H1 (cell line): ENCODE results near the gene ZC3H12C. TPM values are rescaled to one million over a fixed set of nuclear protein-coding genes. Genes with fewer than 3 reads are reported as not detected.

Experiments
- CTCF ChIA-PET: fragments of 300-600 bp; sonication (Branson Sonifier 250); formaldehyde crosslinking; loops from one replicate; lab custom pipeline; 2021; ENCODE audit not compliant: partially characterized antibody; lab: Charles Lee
- POLR2A ChIA-PET: fragments of 300-600 bp; sonication (Branson Sonifier 250); formaldehyde crosslinking; loops from one replicate; lab custom pipeline; 2021; ENCODE audit warnings: inconsistent platforms; ENCODE audit not compliant: partially characterized antibody; lab: Charles Lee
- DNase-seq, 2 experiments: peaks; one replicate each; pipeline versions ENCODE4 v3.0.0 to v3.0.0-alpha.2; 2010 to 2022; ENCODE audit warnings: low spot score in 2 of 2, low read depth in 1 of 2, mixed read lengths in 1 of 2
- FAIRE-seq: peaks from 2 replicates; lab custom pipeline; 2011; peaks lifted over from hg19 to GRCh38; lab: Jason Lieb, UNC
- H2AFZ ChIP-seq: 2 replicates; pipeline ENCODE4 v1.8.1; 2012; ENCODE audit warnings: low read length, inconsistent platforms
- H2AK5ac ChIP-seq: 2 replicates; pipeline ENCODE4 v1.6.1; 2013; ENCODE audit warnings: low read depth, low read length
- H2BK120ac ChIP-seq: replicated peaks from 2 replicates; pipeline ENCODE3; 2013; ENCODE audit warnings: low read depth, low read length, inconsistent platforms
- H2BK12ac ChIP-seq: 2 replicates; pipeline ENCODE4 v1.6.1; 2013; ENCODE audit warnings: low read depth, low read length
- H2BK15ac ChIP-seq: 2 replicates; pipeline ENCODE4 v1.6.1; 2013; ENCODE audit warnings: low read length
- H2BK20ac ChIP-seq: 2 replicates; pipeline ENCODE4 v1.6.1; 2013; ENCODE audit warnings: low read length
- H2BK5ac ChIP-seq: 2 replicates; pipeline ENCODE4 v1.6.1; 2013; ENCODE audit warnings: low read depth, low read length
- H3K14ac ChIP-seq: 2 replicates; pipeline ENCODE4 v1.6.1; 2013; ENCODE audit warnings: inconsistent platforms; ENCODE audit not compliant: insufficient read length
- H3K18ac ChIP-seq: 2 replicates; pipeline ENCODE4 v1.6.1; 2013; ENCODE audit warnings: low read length; ENCODE audit errors: extremely low read depth
- H3K23ac ChIP-seq: 2 replicates; pipeline ENCODE4 v1.6.1; 2013; ENCODE audit warnings: inconsistent platforms; ENCODE audit not compliant: insufficient read length
- H3K23me2 ChIP-seq: 2 replicates; pipeline ENCODE4 v1.6.1; 2013; ENCODE audit warnings: low read depth, low read length
- H3K27ac ChIP-seq: 2 replicates; pipeline ENCODE4 v1.6.1; 2011; ENCODE audit warnings: low read depth, low read length, inconsistent platforms
- H3K27me3 ChIP-seq, 4 experiments: replicated peaks in 1 of 4; 1 replicate in 1 of 4; 2 replicates in 3 of 4; pipeline versions ENCODE4 v1.6.1 to v1.8.1; 2011 to 2013; ENCODE audit warnings: low read length in 3 of 4, mild to moderate bottlenecking in 3 of 4, inconsistent platforms in 2 of 4, mixed read lengths in 2 of 4, moderate library complexity in 1 of 4; ENCODE audit not compliant: control insufficient read depth in 3 of 4, insufficient read depth in 3 of 4; ENCODE audit errors: extremely low read depth in 1 of 4
- H3K36me3 ChIP-seq, 4 experiments: 2 replicates each; pipeline versions ENCODE4 v1.6.1 to v1.8.1; 2011 to 2013; ENCODE audit warnings: mild to moderate bottlenecking in 4 of 4, low read length in 3 of 4, moderate library complexity in 2 of 4, control low read depth in 1 of 4, inconsistent platforms in 1 of 4; ENCODE audit not compliant: insufficient read depth in 4 of 4, control insufficient read depth in 2 of 4
- H3K4ac ChIP-seq: replicated peaks from 2 replicates; pipeline ENCODE3; 2013; ENCODE audit warnings: low read length, low read depth, mixed read lengths, inconsistent platforms; ENCODE audit not compliant: insufficient read length
- H3K4me1 ChIP-seq, 4 experiments: replicated peaks in 1 of 4; 1 replicate in 1 of 4; 2 replicates in 3 of 4; pipeline versions ENCODE4 v1.6.1 to v1.8.1; 2011 to 2013; ENCODE audit warnings: low read length in 3 of 4, inconsistent platforms in 2 of 4, mixed read lengths in 1 of 4; ENCODE audit not compliant: insufficient read depth in 4 of 4, control insufficient read depth in 3 of 4
- H3K4me2 ChIP-seq, 2 experiments: 2 replicates each; pipeline versions ENCODE4 v1.6.1 to v1.8.1; 2011 to 2013; ENCODE audit warnings: low read depth in 2 of 2, low read length in 2 of 2, control low read depth in 1 of 2, inconsistent platforms in 1 of 2, mild to moderate bottlenecking in 1 of 2; ENCODE audit not compliant: insufficient read depth in 1 of 2
- H3K4me3 ChIP-seq, 4 experiments: fragments of 200-600, 300-600 bp in 1 of 4; sonication (generic), shearing (Covaris generic), sonication (Bioruptor Twin) in 1 of 4; 2 replicates each; pipeline versions ENCODE4 v1.5.1 to v1.8.1; 2011 to 2016; ENCODE audit warnings: low read length in 4 of 4, low read depth in 3 of 4, control low read depth in 2 of 4, inconsistent platforms in 2 of 4, mild to moderate bottlenecking in 2 of 4, mixed read lengths in 1 of 4, moderate library complexity in 1 of 4; ENCODE audit not compliant: insufficient read depth in 2 of 4; ENCODE audit errors: extremely low read depth in 1 of 4
- H3K56ac ChIP-seq: replicated peaks from 2 replicates; pipeline ENCODE3; 2013; ENCODE audit warnings: low read depth, mild to moderate bottlenecking, mixed read lengths, low read length, inconsistent platforms; ENCODE audit not compliant: insufficient read length
- H3K79me1 ChIP-seq: 2 replicates; pipeline ENCODE4 v1.6.1; 2013; ENCODE audit warnings: low read depth, low read length, control low read depth
- H3K79me2 ChIP-seq, 2 experiments: 2 replicates each; pipeline versions ENCODE4 v1.6.1 to v1.8.1; 2012 to 2013; ENCODE audit warnings: low read length in 2 of 2, mild to moderate bottlenecking in 2 of 2, inconsistent platforms in 1 of 2; ENCODE audit not compliant: insufficient read depth in 2 of 2, control insufficient read depth in 1 of 2
- H3K9ac ChIP-seq, 4 experiments: replicated peaks in 1 of 4; 1 replicate in 1 of 4; 2 replicates in 3 of 4; pipeline versions ENCODE4 v1.6.1 to v1.8.1; 2011 to 2013; ENCODE audit warnings: low read depth in 3 of 4, low read length in 3 of 4, control low read depth in 2 of 4, mild to moderate bottlenecking in 2 of 4, moderate library complexity in 2 of 4, inconsistent platforms in 1 of 4; ENCODE audit errors: extremely low read depth in 1 of 4
- H3K9me3 ChIP-seq, 2 experiments: 2 replicates each; pipeline versions ENCODE4 v1.6.1 to v1.8.1; 2012 to 2013; ENCODE audit warnings: mild to moderate bottlenecking in 2 of 2, moderate library complexity in 2 of 2, control low read depth in 1 of 2, inconsistent platforms in 1 of 2, low read depth in 1 of 2, low read length in 1 of 2, mixed read lengths in 1 of 2; ENCODE audit not compliant: insufficient read depth in 2 of 2
- H4K20me1 ChIP-seq, 2 experiments: replicated peaks in 1 of 2; 2 replicates each; pipeline versions ENCODE3 to v1.8.1; 2011 to 2013; ENCODE audit warnings: inconsistent platforms in 2 of 2, low read length in 2 of 2, mild to moderate bottlenecking in 1 of 2; ENCODE audit not compliant: insufficient read depth in 2 of 2, control insufficient read depth in 1 of 2
- H4K5ac ChIP-seq: 2 replicates; pipeline ENCODE4 v1.6.1; 2013; ENCODE audit warnings: low read length, low read depth, mixed read lengths, inconsistent platforms; ENCODE audit not compliant: insufficient read length
- H4K8ac ChIP-seq: 2 replicates; pipeline ENCODE4 v1.8.0; 2013; ENCODE audit warnings: mild to moderate bottlenecking, moderate library complexity, low read length, inconsistent platforms; ENCODE audit not compliant: insufficient read depth; ENCODE audit errors: extremely low read depth
- H4K91ac ChIP-seq: replicated peaks from 2 replicates; pipeline ENCODE3; 2013; ENCODE audit warnings: low read length, mixed read lengths, inconsistent platforms; ENCODE audit not compliant: insufficient read length
- WGBS, 2 experiments: shearing (Covaris generic) in 1 of 2; methylation state at CpG; one replicate each; pipeline versions ENCODE4 v1.1.6 to v1.1.7; 2013 to 2015; ENCODE audit warnings: low lambda C conversion rate in 2 of 2, mixed read lengths in 2 of 2, inconsistent platforms in 1 of 2, low coverage in 1 of 2, missing lambda C conversion rate in 1 of 2; ENCODE audit not compliant: insufficient replicate concordance in 2 of 2, insufficient coverage in 1 of 2, insufficient read length in 1 of 2; ENCODE audit errors: extremely low coverage in 1 of 2, missing lambda C conversion rate in 1 of 2; 5-methylcytosine and 5-hydroxymethylcytosine counted together
- polyA plus RNA-seq, 7 experiments: library from polyadenylated mRNA; depleted of rRNA in 3 of 7; stranded (reverse) in 5 of 7; unstranded in 2 of 7; fragments of >200 nt in 5 of 7; fragments of 200-250 nt in 2 of 7; gene quantifications; 1 replicate in 5 of 7; 2 replicates in 1 of 7; 4 replicates in 1 of 7; pipeline versions ENCODE4 v1.2.1 to v1.2.3, GENCODE V29; 2011 to 2013; ENCODE audit warnings: missing spikeins in 2 of 7, mixed read lengths in 2 of 7
- total RNA-seq: library from RNA; stranded (reverse); fragmentation: NEBNext Ultra II Directional; extraction: Animal tissue kit (Norgen Biotek cat#: 25700); gene quantifications from 2 replicates; pipeline ENCODE4 v1.2.1, GENCODE V29; 2021

Gene ZC3H12C
- total and polyA plus RNA-seq, 2 of the 8 experiments (the other 6 are each of a cell fraction or from before 2014, with no cell fraction given) = 2.0 to 2.7 TPM

DNA sequence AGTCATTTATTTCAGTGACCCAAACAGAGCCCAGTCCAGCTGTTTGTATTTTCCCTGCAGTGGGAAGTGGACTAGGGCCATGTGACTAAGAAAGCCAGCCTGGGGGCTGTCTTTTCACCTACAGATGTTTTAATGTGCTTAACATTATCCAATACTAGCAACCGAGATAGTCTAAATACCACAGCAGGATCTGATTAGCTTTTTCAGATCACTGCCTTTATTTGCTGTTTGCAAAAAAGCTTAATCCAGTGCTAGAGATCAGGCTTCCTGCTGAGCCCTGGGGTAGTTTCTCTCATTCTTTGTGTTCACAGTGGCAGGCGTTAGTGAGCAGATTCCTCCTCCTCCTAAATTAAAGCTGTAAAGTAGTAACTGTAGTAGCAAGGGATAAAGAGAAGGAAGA is 35.0 kb downstream of the ZC3H12C start:
- no peak overlapping the region for H2BK120ac ChIP-seq
- H3K79me2 ChIP-seq = 0 out of 4 replicates have a peak, but pooled peaks cover 0 to 2% of the 10 kb centered on the region in 2 experiments
- no peak overlapping the region; a peak in 1 of 8 replicates for H3K4me3 ChIP-seq
- H2BK20ac ChIP-seq = no peak overlapping the region
- H4K91ac ChIP-seq = no peak overlapping the region
- CTCF ChIA-PET = interaction anchor here (0.6 to 1.4 kb wide), 6 partner anchors 24 to 1177 kb away, joined by 3 to 4 read pairs (median 3); partner anchors contain the start of gene ZC3H12C
- H3K4me1 ChIP-seq = peaks cover 0 to 13% (median 6%) of the 10 kb centered on the region in 4 experiments; a peak in 4 of 7 replicates
- H3K9me3 ChIP-seq = no peaks in the 10 kb centered on the region
- no peak overlapping the region for H4K5ac ChIP-seq
- POLR2A ChIA-PET = no interaction called here
- H3K4me2 ChIP-seq = peak overlapping the region in 1 of 2 experiments; percentile 8; a peak in 1 of 4 replicates
- H4K20me1 ChIP-seq = no peaks in the 10 kb centered on the region
- H3K36me3 ChIP-seq = no peaks in the 10 kb centered on the region
- H3K56ac ChIP-seq = no peak overlapping the region
- H3K23ac ChIP-seq = no peak overlapping the region
- H2BK5ac ChIP-seq = no peak overlapping the region
- no peaks in the 10 kb centered on the region for H3K79me1 ChIP-seq
- no peaks in the 10 kb centered on the region for H3K23me2 ChIP-seq
- peak in 1 of 2 experiments; percentile 19 for DNase-seq
- no peak overlapping the region for H4K8ac ChIP-seq
- 14% methylated on average over 2 of the region's 2 CpGs; no CpG with 5 or more reads in 1 of the 2 experiments for WGBS, 2 experiments
- peak; percentile 95 for FAIRE-seq
- no peak overlapping the region for H2BK15ac ChIP-seq
- H3K27ac ChIP-seq = no peak overlapping the region
- H3K27me3 ChIP-seq = no peaks in the 10 kb centered on the region
- no peak overlapping the region for H2AK5ac ChIP-seq
- no peak overlapping the region for H3K14ac ChIP-seq
- 0 out of 2 replicates have a peak overlapping the region, but pooled peaks have one; percentile 6 for H3K18ac ChIP-seq
- no peak overlapping the region for H2BK12ac ChIP-seq
- no peak overlapping the region for H3K9ac ChIP-seq
- H2AFZ ChIP-seq = no peak overlapping the region
- H3K4ac ChIP-seq = no peak overlapping the region
